ENCODE measurements around the gene JADE2. TPM values are rescaled to one million over a fixed set of nuclear protein-coding genes. Genes with fewer than 3 reads are reported as not detected.
A peak's percentile ranks its signal among the peaks of the same experiment; 100 is the strongest.
"Not testable (repeated sequence)": the region's sequence is repeated elsewhere in the genome, so short reads cannot be mapped to it uniquely, and the experiment has no call there.

The JADE2 gene
- total and polyA plus RNA-seq, 2 donors = 8.9 to 41.2 TPM

DNA sequence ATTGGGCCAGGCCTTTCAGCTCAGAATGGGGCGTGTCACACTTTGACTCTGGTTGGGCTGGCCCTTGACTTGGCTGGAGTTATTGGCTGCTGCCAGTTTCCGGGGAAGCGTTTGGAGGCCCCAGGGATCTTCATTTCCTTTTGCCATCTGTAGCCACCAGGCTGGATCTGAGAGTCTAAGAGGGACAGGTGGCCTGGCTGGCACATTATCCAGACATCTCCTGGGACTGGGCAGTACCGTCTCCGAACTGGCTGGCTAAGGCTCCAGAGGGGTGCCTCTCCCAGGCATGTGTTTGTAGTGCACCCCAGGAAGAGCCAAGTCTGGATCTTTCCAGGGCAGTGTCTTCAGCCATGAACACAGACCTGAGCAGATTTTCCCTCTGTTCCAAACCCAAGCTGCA, 9.7 kb upstream of the JADE2 start:
- Histone ChIP-seq H3K4me3 (ENCODE audit: low read depth, low read length) (no peak overlapping the region), H3K36me3 (ENCODE audit: insufficient read depth) (no peaks in the 10 kb centered on the region), H3K4me1 (ENCODE audit: insufficient read depth) (no peaks in the 10 kb centered on the region), H3K27ac (ENCODE audit: low read depth) (no peak overlapping the region)
- WGBS = 75% methylated on average over 5 of the region's 5 CpGs
- no peak for DNase-seq (ENCODE audit: extremely low spot score)

DNA sequence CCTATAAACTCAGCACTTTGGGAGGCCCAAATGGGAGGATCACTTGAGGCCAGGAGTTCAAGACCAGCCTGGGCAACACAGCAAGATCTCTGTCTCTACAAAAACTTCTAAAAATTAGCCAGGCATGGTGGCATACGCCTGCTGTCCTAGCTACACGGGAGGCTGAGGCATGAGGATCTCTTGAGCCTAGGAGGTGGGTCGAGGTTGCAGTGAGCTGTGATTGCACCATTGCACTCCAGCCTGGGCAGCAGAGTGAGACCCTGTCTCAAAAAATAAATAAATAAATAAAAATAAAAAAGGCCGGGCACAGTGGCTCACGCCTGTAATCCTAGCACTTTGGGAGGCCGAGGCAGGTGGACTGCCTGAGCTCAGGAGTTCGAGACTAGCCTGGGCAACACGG, 8.5 kb upstream of the JADE2 start:
- not testable (repeated sequence) for H3K27ac ChIP-seq (ENCODE audit: low read depth); H3K4me1 ChIP-seq (ENCODE audit: insufficient read depth); DNase-seq (ENCODE audit: extremely low spot score); H3K4me3 ChIP-seq (ENCODE audit: low read depth, low read length); H3K36me3 ChIP-seq (ENCODE audit: insufficient read depth)
- 94% methylated on average over 8 of the region's 8 CpGs for WGBS

GRCh38 chr5:134517553-134517952, 7.9 kb upstream of the JADE2 start:
- 92% methylated on average over 5 of the region's 5 CpGs for WGBS

DNA sequence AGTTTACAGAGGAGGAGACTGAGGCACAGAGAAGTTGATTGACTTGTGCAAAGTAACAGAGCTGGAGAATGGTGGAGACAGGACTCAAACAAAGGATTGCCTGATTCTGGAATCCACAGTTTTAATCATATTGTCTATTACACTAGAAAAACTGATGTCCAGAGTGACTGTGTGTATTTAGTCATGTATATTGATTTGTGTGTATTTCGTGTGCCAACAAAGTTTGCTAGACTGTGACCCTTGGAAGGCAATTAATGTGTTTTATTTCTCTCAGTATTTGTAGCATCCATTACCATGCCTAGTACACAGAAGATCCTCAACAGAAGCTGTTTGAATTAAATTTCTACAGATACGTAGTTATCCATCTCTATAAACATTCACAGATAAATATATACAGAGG, 5.5 kb upstream of the JADE2 start:
- no peak overlapping the region for H3K27ac ChIP-seq (ENCODE audit: low read depth)
- 63% methylated on average over 2 of the region's 2 CpGs for WGBS
- H3K4me1 ChIP-seq (ENCODE audit: insufficient read depth) = no peaks in the 10 kb centered on the region
- no peaks in the 10 kb centered on the region for H3K36me3 ChIP-seq (ENCODE audit: insufficient read depth)
- no peak overlapping the region for H3K4me3 ChIP-seq (ENCODE audit: low read depth, low read length)
- no peak for DNase-seq (ENCODE audit: extremely low spot score)

More at GRCh38 chr5:134517553-134517952, 7.9 kb upstream of the JADE2 start:
- H3K36me3 ChIP-seq (ENCODE audit: insufficient read depth) = no peaks in the 10 kb centered on the region
- no peak overlapping the region for H3K4me3 ChIP-seq (ENCODE audit: low read depth, low read length)
- no peak overlapping the region for H3K27ac ChIP-seq (ENCODE audit: low read depth)
- no peak for DNase-seq (ENCODE audit: extremely low spot score)
- H3K4me1 ChIP-seq (ENCODE audit: insufficient read depth) = no peaks in the 10 kb centered on the region

DNA sequence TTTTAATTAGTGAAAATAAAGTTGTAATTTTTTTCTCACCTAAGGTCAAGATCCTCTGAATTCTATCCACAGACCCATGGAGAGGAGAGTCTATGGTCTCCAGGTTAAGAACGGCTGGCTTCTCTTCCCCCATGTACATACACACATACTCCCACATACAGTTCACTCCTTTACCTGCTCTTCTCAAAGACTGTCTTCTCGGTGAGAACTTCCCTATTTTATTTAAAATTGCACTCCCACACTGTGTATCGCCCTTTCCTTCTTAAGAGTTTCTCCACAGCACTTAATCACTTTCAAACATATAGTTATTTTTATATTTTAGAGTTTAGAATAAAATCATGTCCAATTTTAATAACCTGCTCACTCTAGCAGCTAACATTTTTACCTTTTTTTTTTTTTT, 3.6 kb upstream of the JADE2 start:
- no peaks in the 10 kb centered on the region for H3K36me3 ChIP-seq (ENCODE audit: insufficient read depth)
- H3K4me3 ChIP-seq (ENCODE audit: low read depth, low read length) = no peak overlapping the region
- 58% methylated on average over 3 of the region's 3 CpGs for WGBS
- H3K4me1 ChIP-seq (ENCODE audit: insufficient read depth) = no peaks in the 10 kb centered on the region
- no peak overlapping the region for H3K27ac ChIP-seq (ENCODE audit: low read depth)
- no peak for DNase-seq (ENCODE audit: extremely low spot score)

GRCh38 chr5:134523543-134524271, 1.8 kb upstream of the JADE2 start:
- Histone ChIP-seq H3K4me3 (ENCODE audit: low read depth, low read length) (peak overlapping the region; percentile 90), H3K36me3 (ENCODE audit: insufficient read depth) (no peaks in the 10 kb centered on the region), H3K4me1 (ENCODE audit: insufficient read depth) (peaks cover 4% of the 10 kb centered on the region), H3K27ac (ENCODE audit: low read depth) (peak overlapping the region; percentile 98)
- 9% methylated on average over 13 of the region's 13 CpGs for WGBS
- DNase-seq (ENCODE audit: extremely low spot score) = no peak

- Histone ChIP-seq H3K4me1 (ENCODE audit: insufficient read depth) (peaks cover 4% of the 10 kb centered on the region), H3K4me3 (ENCODE audit: low read depth, low read length) (peak overlapping the region; percentile 90), H3K36me3 (ENCODE audit: insufficient read depth) (no peaks in the 10 kb centered on the region), H3K27ac (ENCODE audit: low read depth) (peak overlapping the region; percentile 98)
- WGBS = under 1% methylated on average over 40 of the region's 40 CpGs
- DNase-seq (ENCODE audit: extremely low spot score) = no peak
These were observed 1.1 kb upstream of the JADE2 start for GRCh38 chr5:134524272-134524825.

- no peaks in the 10 kb centered on the region for H3K36me3 ChIP-seq (ENCODE audit: insufficient read depth)
- H3K4me1 ChIP-seq (ENCODE audit: insufficient read depth) = peaks cover 4% of the 10 kb centered on the region
- peak overlapping the region; percentile 96 for H3K27ac ChIP-seq (ENCODE audit: low read depth)
- H3K4me3 ChIP-seq (ENCODE audit: low read depth, low read length) = peak overlapping the region; percentile 90
- under 1% methylated on average over 84 of the region's 84 CpGs for WGBS
- peak; percentile 74 for DNase-seq (ENCODE audit: extremely low spot score)
These were observed 413 bp downstream of the JADE2 start for GRCh38 chr5:134525683-134526482.

- DNase-seq (ENCODE audit: extremely low spot score) = no peak
- Histone ChIP-seq H3K4me3 (ENCODE audit: low read depth, low read length) (peak overlapping the region; percentile 90), H3K27ac (ENCODE audit: low read depth) (peak overlapping the region; percentile 96), H3K4me1 (ENCODE audit: insufficient read depth) (peaks cover 4% of the 10 kb centered on the region), H3K36me3 (ENCODE audit: insufficient read depth) (no peaks in the 10 kb centered on the region)
- under 1% methylated on average over 61 of the region's 61 CpGs for WGBS
These were observed 1.1 kb downstream of the JADE2 start for GRCh38 chr5:134526483-134527155.

GRCh38 chr5:134527156-134527960, 1.9 kb downstream of the JADE2 start:
- peak overlapping the region; percentile 96 for H3K27ac ChIP-seq (ENCODE audit: low read depth)
- H3K4me1 ChIP-seq (ENCODE audit: insufficient read depth) = peaks cover 4% of the 10 kb centered on the region
- peak overlapping the region; percentile 90 for H3K4me3 ChIP-seq (ENCODE audit: low read depth, low read length)
- H3K36me3 ChIP-seq (ENCODE audit: insufficient read depth) = no peaks in the 10 kb centered on the region
- 1% methylated on average over 57 of the region's 57 CpGs for WGBS
- peak; percentile 65 for DNase-seq (ENCODE audit: extremely low spot score)

DNA sequence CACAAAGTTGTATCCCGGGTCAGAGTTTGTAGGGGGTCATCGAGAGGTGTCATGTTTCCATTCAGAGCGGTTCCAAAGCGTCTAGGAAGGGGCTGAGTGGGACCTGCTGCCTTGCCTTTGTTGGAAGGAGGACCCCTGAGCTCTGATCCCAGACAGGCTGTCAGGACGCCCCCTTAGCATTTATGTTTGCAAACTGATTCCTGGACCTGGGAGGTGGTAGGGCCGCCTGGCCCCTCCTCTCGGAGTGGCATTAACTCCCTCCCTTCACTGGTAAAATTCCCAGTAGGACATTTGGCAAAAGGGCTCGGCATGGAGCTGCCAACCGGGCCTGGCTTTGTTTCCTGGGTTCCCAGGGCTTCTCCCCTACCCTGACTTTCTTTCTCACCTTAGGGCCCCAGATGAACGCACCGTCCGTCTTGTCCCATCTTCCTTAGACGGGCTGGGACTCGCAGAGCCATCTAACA, 2.5 kb downstream of the JADE2 start:
- peak overlapping the region; percentile 90 for H3K4me3 ChIP-seq (ENCODE audit: low read depth, low read length)
- no peak for DNase-seq (ENCODE audit: extremely low spot score)
- H3K27ac ChIP-seq (ENCODE audit: low read depth) = no peak overlapping the region
- 22% methylated on average over 14 of the region's 14 CpGs for WGBS
- H3K4me1 ChIP-seq (ENCODE audit: insufficient read depth) = peaks cover 4% of the 10 kb centered on the region
- H3K36me3 ChIP-seq (ENCODE audit: insufficient read depth) = no peaks in the 10 kb centered on the region

DNA sequence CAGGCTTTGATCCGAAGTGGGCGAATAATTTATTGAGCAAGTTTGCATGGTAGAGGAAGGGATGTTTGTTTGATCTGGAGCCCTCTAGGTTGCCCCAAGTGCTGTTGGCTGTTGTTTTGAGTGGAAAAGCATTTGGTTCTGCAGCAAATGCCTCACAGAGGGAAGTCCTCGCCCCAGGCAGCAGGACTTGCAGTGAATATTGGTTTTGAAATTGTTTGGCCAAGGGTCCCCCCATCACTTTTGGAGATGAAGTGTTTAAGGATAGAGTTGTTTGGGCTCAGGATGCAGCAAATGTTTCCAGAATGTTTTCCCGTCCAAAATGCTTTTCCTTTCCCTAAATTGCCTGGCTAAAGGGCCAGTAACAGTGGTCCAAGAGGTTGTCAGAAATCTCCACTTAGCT, 3.1 kb downstream of the JADE2 start:
- WGBS = 70% methylated on average over 4 of the region's 4 CpGs

DNA sequence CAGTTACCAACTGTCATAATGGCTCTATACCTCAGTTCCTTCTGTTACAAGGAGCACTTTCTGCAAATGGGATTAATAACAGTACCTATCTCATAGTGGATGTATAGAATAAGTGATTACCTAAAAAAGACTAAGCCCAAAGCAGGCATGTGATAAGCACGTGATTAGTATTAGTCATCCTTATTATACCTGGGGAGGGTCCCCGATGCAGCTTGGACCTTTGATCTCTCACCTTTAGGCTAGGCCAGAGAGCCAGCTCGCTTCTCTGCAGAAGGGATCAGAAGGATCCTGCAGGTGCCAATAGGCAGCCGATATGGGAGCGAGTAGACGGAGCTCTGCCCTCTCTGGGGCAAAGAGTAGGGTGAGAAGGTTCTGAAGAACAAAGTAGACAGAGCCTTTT, 4.0 kb downstream of the JADE2 start:
- no peak overlapping the region for H3K4me3 ChIP-seq (ENCODE audit: low read depth, low read length)
- no peak overlapping the region for H3K27ac ChIP-seq (ENCODE audit: low read depth)
- H3K4me1 ChIP-seq (ENCODE audit: insufficient read depth) = peaks cover 4% of the 10 kb centered on the region
- 93% methylated on average over 6 of the region's 6 CpGs for WGBS
- no peaks in the 10 kb centered on the region for H3K36me3 ChIP-seq (ENCODE audit: insufficient read depth)
- DNase-seq (ENCODE audit: extremely low spot score) = no peak

More for the DNA sequence above, 3.1 kb downstream of the JADE2 start:
- no peaks in the 10 kb centered on the region for H3K36me3 ChIP-seq (ENCODE audit: insufficient read depth)
- H3K4me1 ChIP-seq (ENCODE audit: insufficient read depth) = peaks cover 4% of the 10 kb centered on the region
- no peak overlapping the region for H3K4me3 ChIP-seq (ENCODE audit: low read depth, low read length)
- H3K27ac ChIP-seq (ENCODE audit: low read depth) = no peak overlapping the region
- DNase-seq (ENCODE audit: extremely low spot score) = no peak

Measured in urinary bladder (tissue), 4 donors.